ENCODE data around the gene ADAMTSL5.

DNA sequence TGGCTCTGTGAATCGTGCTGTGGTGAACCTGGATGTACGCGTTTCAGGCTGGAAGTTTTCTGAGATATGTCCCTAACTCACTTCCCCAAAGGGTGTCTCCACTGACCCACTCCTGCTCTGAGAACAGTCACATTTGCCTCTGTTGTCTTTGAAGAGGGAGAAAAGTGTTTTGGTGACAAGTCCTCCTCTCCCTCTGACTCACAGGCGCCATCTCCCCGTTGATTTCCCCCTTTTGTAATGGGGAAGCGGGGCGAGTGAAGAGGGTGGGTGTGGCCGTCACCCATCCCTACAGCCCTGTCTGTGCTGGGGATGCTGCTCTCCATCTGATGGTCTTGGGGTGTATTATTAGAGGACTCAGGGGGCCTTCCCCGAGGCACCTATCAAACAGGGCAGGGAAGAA is 53.3 kb downstream of the ADAMTSL5 start:
- TF ChIP-seq POLR2A (IDR thresholded peaks at IDR 0.05; ENCODE audit: low read length) (no peak), GATA1 (IDR thresholded peaks at IDR 0.05; ENCODE audit: low read depth, low read length) (no peak)
